HK-2 (cell line): ENCODE results near the gene C6orf132.

ENCODE experiments used
- DNase-seq: peaks from one replicate; pipeline ENCODE4 v3.0.0-alpha.2; 2018; ENCODE audit not compliant: unreplicated experiment

Gene C6orf132

DNA sequence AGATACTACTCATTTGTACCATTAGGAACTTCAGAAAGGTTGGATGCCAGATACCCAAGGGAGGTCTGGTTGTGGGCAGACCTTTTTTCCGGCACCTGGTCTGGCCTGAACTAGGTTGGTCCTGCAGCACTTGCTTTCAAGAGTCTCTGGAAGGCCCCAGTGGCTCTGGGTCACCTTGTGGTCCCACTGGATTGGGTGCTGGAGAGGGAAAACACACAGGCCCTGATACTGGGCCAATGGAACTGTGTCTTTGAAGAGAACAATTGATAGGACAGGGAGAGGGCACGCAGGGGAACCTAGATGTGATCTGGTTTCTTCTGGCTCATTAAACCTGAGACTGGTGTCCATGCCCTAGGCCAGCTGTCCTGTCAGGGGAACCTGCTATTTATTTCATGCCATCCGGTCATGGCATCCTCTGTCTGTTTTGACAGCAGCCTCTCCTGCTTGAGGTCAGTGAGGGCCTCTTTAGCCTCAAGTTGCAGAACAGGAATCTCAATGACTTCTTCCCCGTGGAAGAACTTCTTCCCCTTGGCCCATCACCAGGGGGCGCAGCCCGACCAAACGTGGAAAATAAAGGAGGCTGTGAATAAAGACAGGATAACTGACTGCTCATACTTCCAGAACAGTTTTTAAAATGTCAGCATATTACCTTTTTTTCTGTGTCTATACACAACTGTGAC is 67.1 kb downstream of the C6orf132 start:
- DNase-seq: peak; percentile 79

DNA sequence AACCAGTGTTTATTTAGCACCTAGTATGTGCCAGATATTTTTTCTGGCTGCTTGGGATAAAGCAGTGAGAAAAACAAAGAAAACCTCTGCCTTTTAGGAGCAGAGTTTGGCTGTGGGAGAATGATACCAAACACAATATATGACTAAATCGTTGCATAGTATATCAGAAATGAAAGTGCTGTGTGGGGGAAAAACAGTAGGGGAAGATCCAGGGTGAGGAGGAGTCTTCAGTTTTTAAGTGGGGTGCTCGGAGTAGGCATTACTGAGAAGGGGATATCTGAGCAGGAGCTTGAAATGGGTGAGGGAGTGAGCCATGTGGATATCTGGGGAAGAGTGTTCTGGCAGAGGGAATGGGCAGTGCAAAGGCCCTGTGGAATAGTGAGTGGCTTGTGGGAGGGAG is 69.1 kb downstream of the C6orf132 start:
- no peak for DNase-seq

DNA sequence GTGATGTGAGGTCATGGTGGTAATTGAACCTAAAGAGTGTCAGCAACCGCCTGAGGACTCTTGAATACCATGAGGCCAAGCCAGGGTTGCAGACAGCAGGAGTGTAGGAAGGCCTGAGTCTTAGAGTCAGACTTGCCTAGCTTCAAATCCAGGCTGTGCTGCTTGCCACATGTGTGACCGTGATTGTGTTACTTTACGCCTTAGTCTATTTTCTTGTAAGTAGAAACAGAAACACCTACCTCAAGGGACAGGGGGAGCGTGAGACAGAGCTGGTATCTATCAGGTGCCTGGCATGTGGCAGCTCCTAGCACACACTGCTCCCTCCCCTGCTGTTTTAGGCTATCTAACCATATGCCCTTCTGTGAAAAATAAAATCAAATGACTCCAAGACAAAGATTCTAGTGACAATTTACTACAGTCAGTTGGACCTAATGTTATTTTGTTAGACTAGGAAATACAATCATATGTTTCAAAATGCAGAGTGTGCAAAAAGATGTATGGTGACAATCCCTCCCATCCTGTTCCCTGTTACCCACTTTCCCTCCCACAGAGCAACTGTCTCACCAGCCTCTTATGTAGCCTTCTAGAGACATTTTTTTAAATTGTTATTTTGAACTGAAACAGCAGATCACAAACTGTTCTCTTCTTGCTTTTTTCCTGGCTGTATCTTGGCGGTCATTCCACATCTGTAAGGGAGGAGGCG is 70.4 kb downstream of the C6orf132 start:
- DNase-seq: no peak

DNA sequence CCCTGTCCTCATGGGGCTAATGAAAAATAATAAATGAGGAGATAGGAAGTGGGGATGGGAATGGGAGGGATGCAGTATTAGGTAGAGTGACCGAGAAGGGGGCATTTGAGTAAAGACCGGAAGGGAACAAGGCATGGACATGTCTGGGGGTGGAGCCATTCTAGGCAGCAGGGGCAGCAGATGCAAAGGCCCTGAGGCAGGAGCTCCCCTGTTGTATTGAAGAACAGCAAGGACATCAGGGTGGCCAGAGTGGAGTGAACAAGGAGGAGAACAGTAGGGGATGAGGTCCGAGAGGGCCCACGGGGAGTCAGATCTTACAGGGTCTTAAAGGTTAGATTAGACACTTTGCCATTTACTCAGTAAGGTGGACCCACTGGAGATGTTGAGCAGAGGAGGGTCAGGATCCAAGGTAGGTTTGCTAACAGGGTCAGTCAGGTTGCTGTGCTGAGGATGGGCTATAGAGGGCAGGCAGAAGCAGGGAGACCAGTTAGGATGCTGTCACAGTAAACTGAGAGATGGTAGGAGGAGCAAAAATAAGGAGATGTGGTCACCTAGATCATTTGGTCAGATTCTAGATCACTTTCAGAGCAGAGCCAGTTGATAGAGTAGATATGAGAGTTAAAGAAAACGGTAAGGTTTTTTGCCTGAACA is 73.4 kb downstream of the C6orf132 start:
- no peak for DNase-seq

DNA sequence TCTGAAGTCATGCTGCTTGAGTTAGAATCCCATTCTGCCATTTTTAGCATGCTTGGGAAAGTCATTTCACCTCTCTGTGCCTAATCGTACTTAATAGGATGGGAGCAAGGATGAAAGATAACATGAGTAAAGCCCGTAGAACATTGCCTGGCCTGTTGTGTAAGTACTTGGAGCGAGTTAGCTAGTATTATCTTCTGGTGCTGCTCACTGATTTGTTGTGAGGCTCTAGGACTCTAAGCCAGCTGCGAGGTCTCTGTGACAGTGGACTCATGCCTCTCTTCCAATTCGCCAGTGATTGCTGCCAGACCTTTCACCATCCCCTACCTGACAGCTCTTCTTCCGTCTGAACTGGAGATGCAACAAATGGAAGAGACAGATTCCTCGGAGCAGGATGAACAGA is 74.2 kb downstream of the C6orf132 start:
- DNase-seq: no peak

DNA sequence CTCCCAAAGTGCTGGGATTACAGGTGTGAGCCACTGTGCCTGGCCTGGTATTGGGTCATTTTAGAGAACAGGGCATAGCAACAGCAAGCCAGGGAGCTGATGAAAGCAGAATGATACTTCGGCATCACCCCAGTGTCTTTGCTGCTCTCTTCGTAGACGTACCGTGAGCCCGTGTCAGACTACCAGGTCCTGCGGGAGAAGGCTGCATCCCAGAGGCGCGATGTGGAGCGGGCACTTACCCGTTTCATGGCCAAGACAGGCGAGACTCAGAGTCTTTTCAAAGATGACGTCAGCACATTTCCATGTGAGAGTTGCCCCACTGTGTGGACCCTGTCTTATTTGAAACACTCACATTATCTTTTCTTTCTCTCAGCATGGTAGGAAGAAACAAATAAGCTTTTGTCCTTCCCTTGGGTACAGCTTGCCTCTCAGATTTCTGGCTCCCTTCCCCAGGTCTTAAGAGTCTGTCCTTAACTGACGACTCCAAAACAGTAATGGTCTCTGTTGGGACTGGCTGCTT is 76.2 kb downstream of the C6orf132 start:
- no peak for DNase-seq

DNA sequence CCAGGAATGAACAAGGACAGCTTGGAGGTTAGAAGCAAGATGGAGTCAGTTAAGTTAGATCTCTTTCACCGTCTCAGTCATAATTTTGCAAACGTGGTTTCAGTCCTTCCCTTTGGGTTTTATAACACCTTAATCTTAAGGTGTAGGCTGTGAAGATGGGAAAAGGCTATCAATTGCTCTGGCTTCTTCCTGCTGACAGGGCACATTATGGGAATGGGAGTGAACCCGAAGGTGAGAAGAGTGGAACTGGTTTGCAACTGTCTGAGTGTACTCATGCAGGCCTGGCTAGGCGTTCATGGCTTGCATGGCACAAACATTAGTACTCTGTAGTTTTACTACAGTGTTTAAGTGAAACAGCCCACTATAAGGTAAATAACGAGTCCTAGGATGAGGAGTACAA is 82.7 kb downstream of the C6orf132 start:
- DNase-seq: no peak

DNA sequence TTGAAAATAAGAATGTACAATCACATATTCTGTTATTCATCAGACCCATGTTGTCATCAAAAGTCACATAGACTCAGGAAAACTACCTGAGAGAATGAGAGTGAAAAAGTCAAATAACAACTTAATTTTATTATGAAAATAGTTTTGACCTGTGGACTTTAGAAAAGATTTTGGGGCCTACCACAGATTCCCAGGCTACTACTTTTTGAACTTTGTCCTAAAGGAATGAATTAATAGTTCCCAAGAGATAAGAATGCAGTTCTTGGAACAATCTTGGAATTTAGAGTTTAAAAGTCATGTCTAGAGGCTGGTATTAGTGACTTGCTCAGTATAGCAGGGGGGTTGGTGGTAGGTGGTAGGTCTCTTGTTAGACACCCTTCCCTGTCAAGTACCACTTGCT is 88.8 kb downstream of the C6orf132 start:
- DNase-seq: no peak

DNA sequence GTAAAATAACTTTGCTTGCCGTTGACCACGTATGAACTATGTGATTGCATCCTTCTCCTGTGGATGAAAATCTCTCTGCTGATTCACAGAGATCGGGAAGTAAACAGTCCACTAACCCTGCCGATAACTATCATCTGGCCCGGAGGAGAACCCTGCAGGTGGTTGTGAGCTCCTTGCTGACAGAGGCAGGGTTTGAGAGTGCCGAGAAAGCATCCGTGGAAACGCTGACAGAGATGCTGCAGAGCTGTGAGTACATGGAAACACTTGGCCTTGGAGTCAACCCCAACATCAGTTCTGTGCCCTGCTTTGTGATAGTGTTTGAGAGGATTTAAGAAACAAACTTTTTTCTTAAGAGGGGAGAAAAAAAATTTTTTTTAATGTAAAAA is 91.2 kb downstream of the C6orf132 start:
- no peak for DNase-seq
